ENCODE results near the gene POU2F1.

The POU2F1 gene

GRCh38 chr1:167196166-167196565 is 24.5 kb upstream of the POU2F1 start:
- Histone ChIP-seq H3K27ac (no peak overlapping the region), H3K4me3 (no peak overlapping the region)
- DNase-seq (ENCODE audit: low spot score) = no peak
- no peak for TF ChIP-seq CTCF (IDR thresholded peaks at IDR 0.05)

GRCh38 chr1:167197236-167197635 is 23.4 kb upstream of the POU2F1 start:
- no peak for TF ChIP-seq CTCF (IDR thresholded peaks at IDR 0.05)
- H3K4me3 ChIP-seq = no peak overlapping the region
- no peak for DNase-seq (ENCODE audit: low spot score)
- H3K27ac ChIP-seq = no peak overlapping the region

- TF ChIP-seq CTCF (IDR thresholded peaks at IDR 0.05) = no peak
- H3K4me3 ChIP-seq = no peak overlapping the region
Observed at GRCh38 chr1:167197692-167198091, 23.0 kb upstream of the POU2F1 start.

DNA sequence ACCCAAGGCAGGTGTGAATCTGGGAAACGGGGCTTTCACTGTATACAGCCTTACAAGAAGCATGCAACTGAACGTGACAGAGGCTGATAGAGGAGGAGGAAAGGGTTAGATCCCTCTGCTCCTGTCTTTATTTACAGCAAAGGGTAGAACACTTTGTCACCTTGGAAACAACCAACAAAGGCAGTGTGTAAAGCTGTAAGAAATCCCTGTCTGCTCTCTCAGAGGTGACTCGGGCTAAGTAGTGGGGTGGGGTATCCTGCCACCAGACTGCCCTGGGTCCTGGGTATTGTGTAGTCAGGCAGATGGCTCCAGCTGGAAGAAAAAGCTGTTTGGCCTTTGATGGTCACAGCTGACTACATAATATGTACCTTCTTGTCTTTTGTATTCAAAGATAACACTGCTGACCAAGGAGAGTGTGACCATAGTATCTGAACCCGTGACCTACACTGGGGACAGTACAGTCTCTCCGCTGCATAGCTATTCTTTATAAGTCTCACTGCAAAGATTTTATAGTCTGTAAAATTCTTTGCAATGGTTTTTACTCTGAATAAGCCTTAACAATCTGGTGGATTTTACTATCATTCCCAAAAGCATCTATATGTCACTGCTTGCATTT is 22.1 kb upstream of the POU2F1 start:
- Histone ChIP-seq H3K4me3 (no peak overlapping the region), H3K27ac (no peak overlapping the region)
- no peak for TF ChIP-seq CTCF (IDR thresholded peaks at IDR 0.05)
- no peak for DNase-seq (ENCODE audit: low spot score)

More at GRCh38 chr1:167197692-167198091, 23.0 kb upstream of the POU2F1 start:
- DNase-seq (ENCODE audit: low spot score) = no peak
- no peak overlapping the region for H3K27ac ChIP-seq

- TF ChIP-seq CTCF (IDR thresholded peaks at IDR 0.05) = no peak
- Histone ChIP-seq H3K4me3 (no peak overlapping the region), H3K27ac (no peak overlapping the region)
Observed at GRCh38 chr1:167199656-167200055, 21.0 kb upstream of the POU2F1 start.

GRCh38 chr1:167200272-167200671 is 20.4 kb upstream of the POU2F1 start:
- no peak for TF ChIP-seq CTCF (IDR thresholded peaks at IDR 0.05)
- H3K4me3 ChIP-seq = no peak overlapping the region
- H3K27ac ChIP-seq = no peak overlapping the region
- DNase-seq (ENCODE audit: low spot score) = no peak

More at GRCh38 chr1:167199656-167200055, 21.0 kb upstream of the POU2F1 start:
- DNase-seq (ENCODE audit: low spot score) = no peak

- H3K27ac ChIP-seq = no peak overlapping the region
- TF ChIP-seq CTCF (IDR thresholded peaks at IDR 0.05) = no peak
- no peak overlapping the region for H3K4me3 ChIP-seq
- no peak for DNase-seq (ENCODE audit: low spot score)
Observed at GRCh38 chr1:167200749-167201148, 19.9 kb upstream of the POU2F1 start.
